SK-N-MC (cell line): Measurements from ENCODE around the gene GCSAM.

Experiments
- FOXP2 ChIP-seq: optimal IDR thresholded peaks from 2 replicates; pipeline ENCODE3; 2011; ENCODE audit warnings: mild to moderate bottlenecking, moderate library complexity; ENCODE audit not compliant: insufficient read depth; ENCODE audit errors: extremely low read length, control extremely low read depth
- POLR2AphosphoS5 ChIP-seq: IDR thresholded peaks from 2 replicates; pipeline ENCODE4 v1.6.1; 2012; ENCODE audit warnings: mild to moderate bottlenecking, low read depth, low read length, borderline replicate concordance

DNA sequence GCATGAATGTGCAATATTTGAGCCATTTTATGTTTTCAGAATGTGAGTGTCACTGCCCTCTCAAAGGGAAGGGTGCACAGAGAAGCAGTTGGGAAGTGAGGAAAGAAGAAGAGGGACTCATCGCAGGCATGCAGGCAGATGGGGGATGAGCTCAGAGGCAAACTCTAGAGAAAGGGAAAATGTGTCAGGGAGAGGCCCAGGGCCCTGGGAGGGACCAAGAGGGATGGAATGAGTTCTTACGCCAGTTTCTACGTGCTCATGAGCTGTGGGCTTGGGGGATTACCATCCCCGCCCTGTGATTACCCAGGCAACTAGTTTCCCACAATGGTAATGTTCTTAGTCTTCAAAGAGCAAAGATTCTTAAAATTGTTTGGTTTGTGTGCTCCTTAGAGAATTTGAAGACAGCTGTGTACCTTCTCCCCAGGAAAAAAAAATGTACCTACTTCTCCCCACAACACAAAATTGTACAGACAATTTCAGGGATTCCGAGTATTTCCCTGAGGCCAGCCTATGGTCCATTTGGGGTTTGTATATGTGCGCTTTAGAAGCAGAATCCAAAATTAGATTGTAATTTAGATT is 17.8 kb downstream of the GCSAM start:
- TF ChIP-seq FOXP2 (no peak), POLR2AphosphoS5 (no peak)
